Endothelial cell of umbilical vein (primary cell): ENCODE measurements around the gene CRB1.

ENCODE experiments used
- CTCF ChIP-seq, 2 donors: IDR thresholded peaks; 1 replicate in 1 of 2; 2 replicates in 1 of 2; pipeline ENCODE4 v1.5.1; 2011; ENCODE audit warnings: low read length in 2 of 2, mild to moderate bottlenecking in 2 of 2, moderate library complexity in 2 of 2, control low read depth in 1 of 2, inconsistent platforms in 1 of 2, low read depth in 1 of 2; ENCODE audit not compliant: insufficient read depth in 1 of 2; ENCODE audit errors: extremely low read depth in 1 of 2
- EZH2 ChIP-seq: IDR thresholded peaks from 2 replicates; pipeline ENCODE4 v1.6.1; 2012; ENCODE audit warnings: borderline replicate concordance, low read depth, mild to moderate bottlenecking, moderate library complexity, low read length, inconsistent platforms; ENCODE audit not compliant: severe bottlenecking
- FOS ChIP-seq: IDR thresholded peaks from 2 replicates; pipeline ENCODE4 v1.6.1; 2011; ENCODE audit warnings: mild to moderate bottlenecking, low read length, moderate library complexity, borderline replicate concordance; ENCODE audit not compliant: insufficient read depth
- POLR2A ChIP-seq: IDR thresholded peaks from 2 replicates; pipeline ENCODE4 v1.6.1; 2012; ENCODE audit warnings: low read depth, mild to moderate bottlenecking, control low read depth, low read length
- POLR2AphosphoS5 ChIP-seq: IDR thresholded peaks from 2 replicates; pipeline ENCODE4 v1.6.1; 2012; ENCODE audit warnings: low read depth, mild to moderate bottlenecking, control low read depth, low read length, moderate library complexity; ENCODE audit not compliant: insufficient read depth

GRCh38 chr1:197400522-197400902 lies 132.5 kb downstream of the CRB1 start:
- no peak for TF ChIP-seq EZH2
- no peak for TF ChIP-seq CTCF (IDR thresholded peaks at IDR 0.05; ENCODE audit: extremely low read depth in 1 of 2, insufficient read depth in 1 of 2, low read depth in 1 of 2, low read length in 2 of 2)
- no peak for TF ChIP-seq POLR2AphosphoS5
- no peak for TF ChIP-seq FOS
- TF ChIP-seq POLR2A, result no peak
